Aorta (tissue), 5 donors: ENCODE measurements around the gene APPBP2. TPM values are rescaled to one million over a fixed set of nuclear protein-coding genes. Genes with fewer than 3 reads are reported as not detected.

Source experiments
- ATAC-seq: fragments of 200-7000 bp; cut with Tn5 transposase; one replicate; pipeline ENCODE4 v1.9.1; 2022; ENCODE audit warnings: moderate library complexity; ENCODE audit not compliant: low FRiP score
- DNase-seq, 2 donors: peaks; one replicate each; pipeline ENCODE4 v3.0.0-alpha.2; 2020
- H3K27ac ChIP-seq, 2 donors: one replicate each; pipeline ENCODE4 v1.5.1; 2013; ENCODE audit warnings: low read length in 2 of 2, mild to moderate bottlenecking in 2 of 2, moderate library complexity in 2 of 2, control low read depth in 1 of 2, inconsistent platforms in 1 of 2, low read depth in 1 of 2
- H3K27me3 ChIP-seq, 2 donors: one replicate each; pipeline ENCODE4 v1.6.1; 2013; ENCODE audit warnings: control low read depth in 1 of 2, low read length in 1 of 2, mild to moderate bottlenecking in 1 of 2, moderate library complexity in 1 of 2; ENCODE audit not compliant: insufficient read depth in 2 of 2, control insufficient read depth in 1 of 2
- H3K36me3 ChIP-seq, 2 donors: one replicate each; pipeline ENCODE4 v1.6.1; 2013; ENCODE audit warnings: control low read depth in 1 of 2, low read length in 1 of 2, mild to moderate bottlenecking in 1 of 2; ENCODE audit not compliant: insufficient read depth in 2 of 2, control insufficient read depth in 1 of 2
- H3K4me1 ChIP-seq, 2 donors: one replicate each; pipeline ENCODE4 v1.6.1; 2013; ENCODE audit warnings: low read length in 2 of 2, control low read depth in 1 of 2, mild to moderate bottlenecking in 1 of 2, moderate library complexity in 1 of 2; ENCODE audit not compliant: insufficient read depth in 2 of 2, control insufficient read depth in 1 of 2
- H3K4me3 ChIP-seq, 2 donors: one replicate each; pipeline ENCODE4 v1.5.1; 2013; ENCODE audit warnings: low read length in 2 of 2, control low read depth in 1 of 2, mild to moderate bottlenecking in 1 of 2
- H3K9me3 ChIP-seq: one replicate; pipeline ENCODE4 v1.6.1; 2013; ENCODE audit warnings: mild to moderate bottlenecking, low read length; ENCODE audit not compliant: control insufficient read depth
- WGBS, 2 donors: extraction: QIAGEN DNeasy Blood & Tissue Kit; methylation state at CpG; one replicate each; pipeline ENCODE4 v1.1.7; 2013; 5-methylcytosine and 5-hydroxymethylcytosine counted together
- intact Hi-C, 2 donors: fragments of 100-400 bp; cut with DNase I; formaldehyde crosslinking; loops; one replicate each; pipeline versions ENCODE4 v1.14.2 to v1.15.0; 2022
- polyA plus RNA-seq, 2 donors: library from polyadenylated mRNA; stranded (reverse); fragments of 200-250 nt; gene quantifications; one replicate each; pipeline ENCODE4 v1.2.3, GENCODE V29; 2013
- total RNA-seq, 2 donors: library from RNA; stranded (reverse); fragmentation: NEBNext Ultra II Directional; extraction: Animal tissue kit (Norgen Biotek cat#: 25700); gene quantifications; one replicate each; pipeline ENCODE4 v1.2.1, GENCODE V29; 2021
- donor health status: healthy with polysubstance abuse.
- donor health status: Bipolar disorder and iron deficiency.
- donor health status: DM: no; HTN: no; CAD: no.
- donor health status: DM: no; HTN: no; CAD: no.
- donor health status: DM: yes; HTN: yes; CAD: no.

Gene APPBP2
- total and polyA plus RNA-seq, 4 donors, result 4.5 to 49.3 (median 24.6) TPM

DNA sequence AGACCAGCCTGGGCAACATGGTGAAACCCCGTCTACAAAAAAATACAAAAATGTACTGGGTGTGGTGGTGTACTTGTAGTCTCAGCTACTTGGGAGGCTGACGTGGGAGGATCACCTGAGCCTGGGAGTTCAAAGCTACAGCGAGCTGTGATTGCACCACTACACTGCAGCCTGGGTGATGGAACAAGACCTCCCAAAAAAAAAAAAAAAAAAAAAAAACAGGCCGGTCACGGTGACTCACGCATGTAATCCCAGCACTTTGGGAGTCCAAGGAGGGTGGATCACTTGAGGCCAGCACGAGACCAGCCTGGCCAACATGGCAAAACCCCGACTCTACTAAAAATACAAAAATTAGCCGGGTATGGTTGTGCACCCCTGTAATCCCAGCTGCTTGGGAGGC, 12.7 kb upstream of the APPBP2 start:
- 89 to 91% methylated on average over 9 of the region's 9 CpGs for WGBS, 2 donors
- intact Hi-C loops, result no loop called here

GRCh38 chr17:60535382-60536279, 9.6 kb upstream of the APPBP2 start:
- Histone ChIP-seq H3K36me3 (no peaks in the 10 kb centered on the region), H3K4me1 (no peaks in the 10 kb centered on the region), H3K27me3 (no peaks in the 10 kb centered on the region), H3K4me3 (no peak overlapping the region), H3K9me3 (no peaks in the 10 kb centered on the region), H3K27ac (no peak overlapping the region)
- no peak for DNase-seq
- intact Hi-C loops, result no loop called here
- 52 to 53% methylated on average over 3 of the region's 3 CpGs for WGBS, 2 donors
- no peak for ATAC-seq

More for the DNA sequence above, 12.7 kb upstream of the APPBP2 start:
- Histone ChIP-seq H3K27ac (no peak overlapping the region), H3K27me3 (no peaks in the 10 kb centered on the region), H3K36me3 (no peaks in the 10 kb centered on the region), H3K9me3 (no peaks in the 10 kb centered on the region), H3K4me1 (no peaks in the 10 kb centered on the region), H3K4me3 (no peak overlapping the region)
- DNase-seq (no peak), ATAC-seq (no peak)

GRCh38 chr17:60534613-60535157, 8.6 kb upstream of the APPBP2 start:
- Histone ChIP-seq H3K27me3 (no peaks in the 10 kb centered on the region), H3K4me3 (no peak overlapping the region), H3K9me3 (no peaks in the 10 kb centered on the region), H3K36me3 (no peaks in the 10 kb centered on the region), H3K27ac (no peak overlapping the region), H3K4me1 (no peaks in the 10 kb centered on the region)
- intact Hi-C loops, result no loop called here
- ATAC-seq (no peak), DNase-seq (no peak)
- WGBS, 2 donors, result 88% methylated on average over 7 of the region's 7 CpGs

- intact Hi-C loops, result no loop called here
- Histone ChIP-seq H3K9me3 (no peaks in the 10 kb centered on the region), H3K4me1 (no peaks in the 10 kb centered on the region), H3K4me3 (no peak overlapping the region), H3K36me3 (no peaks in the 10 kb centered on the region), H3K27me3 (no peaks in the 10 kb centered on the region), H3K27ac (no peak overlapping the region)
- DNase-seq (no peak), ATAC-seq (no peak)
- 78 to 81% methylated on average over 1 of the region's 1 CpG for WGBS, 2 donors
These were observed 8.0 kb upstream of the APPBP2 start for GRCh38 chr17:60534010-60534555.

GRCh38 chr17:60529806-60530205, 3.8 kb upstream of the APPBP2 start:
- ATAC-seq, result no peak
- Histone ChIP-seq H3K4me3 (no peak overlapping the region), H3K27ac (no peak overlapping the region), H3K27me3 (no peaks in the 10 kb centered on the region), H3K9me3 (no peaks in the 10 kb centered on the region), H3K4me1 (no peaks in the 10 kb centered on the region), H3K36me3 (no peaks in the 10 kb centered on the region)
- no peak for DNase-seq
- 94 to 97% methylated on average over 1 of the region's 1 CpG for WGBS, 2 donors
- intact Hi-C loops, result loop anchor here (5.0 to 10.0 kb wide), 3 partner anchors 42 to 75 kb away; partner anchors contain the start of gene PPM1D (in 1 of the 2)

DNA sequence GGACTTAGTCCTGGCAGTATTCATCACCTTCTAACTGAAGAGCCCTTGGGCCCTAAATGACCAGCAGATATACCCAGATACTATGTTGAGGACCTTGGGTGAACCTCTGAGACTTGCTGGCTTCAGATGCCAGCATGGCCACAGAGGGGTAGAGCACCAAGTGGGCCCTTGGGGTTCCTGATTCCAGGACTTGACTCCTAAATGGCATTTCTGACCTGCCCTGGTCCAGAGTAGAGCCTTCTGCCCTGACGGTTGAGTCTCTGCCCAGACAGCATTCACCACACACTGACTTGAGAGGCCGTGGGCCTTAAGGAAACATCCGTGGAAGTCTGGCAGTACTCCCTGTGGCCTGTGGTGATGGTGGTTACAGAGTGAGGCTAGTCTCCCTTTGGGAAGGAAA, 2.8 kb upstream of the APPBP2 start:
- 90 to 95% methylated on average over 3 of the region's 3 CpGs for WGBS, 2 donors
- DNase-seq, result no peak
- Histone ChIP-seq H3K4me3 (no peak overlapping the region), H3K9me3 (no peaks in the 10 kb centered on the region), H3K36me3 (no peaks in the 10 kb centered on the region), H3K27ac (no peak overlapping the region), H3K4me1 (no peaks in the 10 kb centered on the region), H3K27me3 (no peaks in the 10 kb centered on the region)
- intact Hi-C loops, result loop anchor here (5.0 to 10.0 kb wide), 3 partner anchors 43 to 76 kb away; partner anchors contain the start of gene PPM1D (in 1 of the 2)
- ATAC-seq, result no peak

- DNase-seq, result no peak
- WGBS, 2 donors, result 98% methylated on average over 2 of the region's 2 CpGs
- intact Hi-C loops, result loop anchor here (5.0 to 10.0 kb wide), 3 partner anchors 45 to 77 kb away; partner anchors contain the start of gene PPM1D (in 1 of the 2)
These were observed 1.7 kb upstream of the APPBP2 start for GRCh38 chr17:60527701-60528100.

DNA sequence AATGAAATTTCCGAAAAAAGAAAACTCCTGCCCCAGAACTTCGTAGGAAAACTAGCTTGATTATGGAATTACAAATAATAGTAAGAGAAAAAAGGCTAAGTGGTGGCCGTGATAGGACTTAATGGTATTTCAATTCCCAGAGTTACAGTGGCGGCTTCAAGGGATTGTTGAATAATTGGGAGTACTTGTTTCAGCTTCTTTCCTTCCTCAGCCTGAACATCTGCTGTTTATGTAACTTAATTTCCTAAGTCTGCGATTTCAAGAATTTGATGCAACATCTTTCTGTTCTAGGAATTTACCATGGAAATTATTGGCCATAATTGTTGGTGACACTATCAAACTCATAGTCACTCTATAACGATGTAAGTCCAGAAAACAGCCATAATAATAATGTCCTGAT, 684 bp upstream of the APPBP2 start:
- intact Hi-C loops, result loop anchor here (5.0 to 10.0 kb wide), 3 partner anchors 46 to 78 kb away; partner anchors contain the start of gene PPM1D (in 1 of the 2)
- Histone ChIP-seq H3K36me3 (no peaks in the 10 kb centered on the region), H3K9me3 (no peaks in the 10 kb centered on the region), H3K4me1 (peaks cover 1 to 3% of the 10 kb centered on the region in 2 donors), H3K4me3 (peak overlapping the region; percentile 86 to 95), H3K27ac (peak overlapping the region in 1 of 2 donors; percentile 12), H3K27me3 (no peaks in the 10 kb centered on the region)
- WGBS, 2 donors, result 13 to 19% methylated on average over 6 of the region's 6 CpGs
- DNase-seq, result no peak
- ATAC-seq, result no peak

More at GRCh38 chr17:60527701-60528100, 1.7 kb upstream of the APPBP2 start:
- no peak overlapping the region for H3K27ac ChIP-seq
- ATAC-seq, result no peak
- H3K9me3 ChIP-seq, result no peaks in the 10 kb centered on the region
- no peaks in the 10 kb centered on the region for H3K27me3 ChIP-seq
- H3K36me3 ChIP-seq, result no peaks in the 10 kb centered on the region
- peaks cover 0 to 3% of the 10 kb centered on the region in 2 donors for H3K4me1 ChIP-seq
- H3K4me3 ChIP-seq, result no peak overlapping the region
